Mucosa of stomach (tissue), 1 donor: ENCODE data around the gene ZNF747.
"Not testable (repeated sequence)": the region's sequence is repeated elsewhere in the genome, so short reads cannot be mapped to it uniquely, and the experiment has no call there.

ENCODE experiments used
- H3K27me3 ChIP-seq: one replicate; pipeline ENCODE4 v1.7.0; 2013; ENCODE audit warnings: mild to moderate bottlenecking, low read length; ENCODE audit not compliant: control insufficient read depth, insufficient read depth
- H3K36me3 ChIP-seq: one replicate; pipeline ENCODE4 v1.7.0; 2013; ENCODE audit warnings: low read length; ENCODE audit not compliant: control insufficient read depth, insufficient read depth
- H3K4me1 ChIP-seq: one replicate; pipeline ENCODE4 v1.7.0; 2013; ENCODE audit warnings: mild to moderate bottlenecking, low read length; ENCODE audit not compliant: control insufficient read depth, insufficient read depth
- H3K4me3 ChIP-seq: one replicate; pipeline ENCODE4 v1.7.0; 2013; ENCODE audit warnings: low read length
- H3K9ac ChIP-seq: one replicate; pipeline ENCODE4 v1.7.0; 2013; ENCODE audit warnings: mild to moderate bottlenecking, low read length, moderate library complexity
- H3K9me3 ChIP-seq: one replicate; pipeline ENCODE4 v1.7.0; 2013; ENCODE audit warnings: mild to moderate bottlenecking, low read length, moderate library complexity; ENCODE audit not compliant: control insufficient read depth
- donor health status: Pancreatic carcinoma.

The ZNF747 gene

GRCh38 chr16:30526823-30527634 is 7.6 kb downstream of the ZNF747 start:
- Histone ChIP-seq H3K4me3 (peak overlapping the region; percentile 71), H3K27me3 (no peaks in the 10 kb centered on the region), H3K9ac (peak overlapping the region; percentile 91), H3K9me3 (no peaks in the 10 kb centered on the region), H3K36me3 (peaks cover 5% of the 10 kb centered on the region), H3K4me1 (peaks cover 19% of the 10 kb centered on the region)

GRCh38 chr16:30526137-30526822 is 8.4 kb downstream of the ZNF747 start, which contains the start of gene ZNF768:
ZNF768 (minus strand) TSS chr16:30526566; CDS start chr16:30526413, 153 bp downstream.
- Histone ChIP-seq H3K4me1 (peaks cover 23% of the 10 kb centered on the region), H3K9ac (peak within 1 kb of the TSS; percentile 91), H3K9me3 (no peaks in the 10 kb centered on the region), H3K36me3 (peaks cover 5% of the 10 kb centered on the region), H3K27me3 (no peaks in the 10 kb centered on the region), H3K4me3 (peak within 1 kb of the TSS; percentile 71)

- no peaks in the 10 kb centered on the region for H3K27me3 ChIP-seq
- peaks cover 23% of the 10 kb centered on the region for H3K4me1 ChIP-seq
- peaks cover 5% of the 10 kb centered on the region for H3K36me3 ChIP-seq
- no peak overlapping the region for H3K4me3 ChIP-seq
- no peaks in the 10 kb centered on the region for H3K9me3 ChIP-seq
- H3K9ac ChIP-seq: peak overlapping the region; percentile 72
These were observed 8.9 kb downstream of the ZNF747 start for GRCh38 chr16:30525844-30526136.

- Histone ChIP-seq H3K36me3 (peaks cover 5% of the 10 kb centered on the region), H3K4me1 (peaks cover 23% of the 10 kb centered on the region), H3K4me3 (no peak overlapping the region), H3K9ac (peak overlapping the region; percentile 72), H3K27me3 (no peaks in the 10 kb centered on the region), H3K9me3 (no peaks in the 10 kb centered on the region)
These were observed 9.8 kb downstream of the ZNF747 start for GRCh38 chr16:30524575-30525568.

- Histone ChIP-seq H3K4me3 (no peak overlapping the region), H3K9me3 (no peaks in the 10 kb centered on the region), H3K27me3 (no peaks in the 10 kb centered on the region), H3K36me3 (peaks cover 5% of the 10 kb centered on the region), H3K4me1 (peaks cover 22% of the 10 kb centered on the region), H3K9ac (no peak overlapping the region)
These were observed 10.7 kb downstream of the ZNF747 start for GRCh38 chr16:30523768-30524574.

- H3K4me1 ChIP-seq: peaks cover 13% of the 10 kb centered on the region
- not testable (repeated sequence) for H3K9me3 ChIP-seq, H3K9ac ChIP-seq, H3K36me3 ChIP-seq, H3K27me3 ChIP-seq, H3K4me3 ChIP-seq
These were observed 11.8 kb downstream of the ZNF747 start for GRCh38 chr16:30522702-30523463.

- no peak overlapping the region for H3K9ac ChIP-seq
- H3K4me3 ChIP-seq: no peak overlapping the region
- H3K4me1 ChIP-seq: peaks cover 8% of the 10 kb centered on the region
- H3K9me3 ChIP-seq: no peaks in the 10 kb centered on the region
- no peaks in the 10 kb centered on the region for H3K27me3 ChIP-seq
- H3K36me3 ChIP-seq: peaks cover 5% of the 10 kb centered on the region
These were observed 12.6 kb downstream of the ZNF747 start for GRCh38 chr16:30521873-30522641.

GRCh38 chr16:30521476-30521872 is 13.2 kb downstream of the ZNF747 start:
- Histone ChIP-seq H3K4me1 (peaks cover 8% of the 10 kb centered on the region), H3K9ac (no peak overlapping the region), H3K9me3 (no peaks in the 10 kb centered on the region), H3K36me3 (peaks cover 5% of the 10 kb centered on the region), H3K4me3 (no peak overlapping the region), H3K27me3 (no peaks in the 10 kb centered on the region)

GRCh38 chr16:30519120-30520049 is 15.3 kb downstream of the ZNF747 start:
- H3K9me3 ChIP-seq: no peaks in the 10 kb centered on the region
- H3K4me1 ChIP-seq: peaks cover 8% of the 10 kb centered on the region
- no peak overlapping the region for H3K4me3 ChIP-seq
- H3K9ac ChIP-seq: no peak overlapping the region
- H3K36me3 ChIP-seq: no peaks in the 10 kb centered on the region
- H3K27me3 ChIP-seq: no peaks in the 10 kb centered on the region
